ENCODE measurements around the gene SLC17A2. TPM values are rescaled to one million over a fixed set of nuclear protein-coding genes. Genes with fewer than 3 reads are reported as not detected.

Gene SLC17A2
- total and polyA plus RNA-seq, 2 of the 13 experiments (the other 11 are each of a cell fraction or from before 2014, with no cell fraction given): 11.2 to 32.4 TPM

DNA sequence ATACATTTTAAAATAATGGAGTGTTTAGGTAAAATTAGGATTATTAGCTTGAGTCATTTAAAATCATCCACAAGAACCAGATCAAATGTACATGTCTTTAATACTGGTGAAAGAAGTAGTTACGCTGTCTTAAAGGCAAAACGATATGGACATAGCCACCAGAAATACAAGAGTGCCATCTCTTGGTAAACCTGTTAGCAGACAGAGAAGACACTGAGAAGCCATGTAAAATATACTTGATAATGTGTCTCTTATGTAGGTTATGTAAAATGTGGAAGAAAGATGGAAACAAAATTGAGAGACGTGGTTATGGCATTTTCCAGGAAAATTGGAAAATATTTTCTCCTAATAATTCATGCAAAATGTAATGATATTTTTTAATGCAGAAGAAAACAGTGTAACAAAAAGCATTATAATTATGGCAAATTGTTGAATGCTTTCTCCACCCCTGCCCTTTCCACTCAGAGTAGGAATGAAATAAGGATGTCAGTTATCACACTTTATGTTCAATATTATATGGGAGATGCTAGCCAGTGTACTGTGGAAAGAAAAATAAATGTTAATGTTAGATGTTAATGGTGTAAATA is 12.2 kb upstream of the SLC17A2 start (continued):
- TF ChIP-seq, protein P1, sequence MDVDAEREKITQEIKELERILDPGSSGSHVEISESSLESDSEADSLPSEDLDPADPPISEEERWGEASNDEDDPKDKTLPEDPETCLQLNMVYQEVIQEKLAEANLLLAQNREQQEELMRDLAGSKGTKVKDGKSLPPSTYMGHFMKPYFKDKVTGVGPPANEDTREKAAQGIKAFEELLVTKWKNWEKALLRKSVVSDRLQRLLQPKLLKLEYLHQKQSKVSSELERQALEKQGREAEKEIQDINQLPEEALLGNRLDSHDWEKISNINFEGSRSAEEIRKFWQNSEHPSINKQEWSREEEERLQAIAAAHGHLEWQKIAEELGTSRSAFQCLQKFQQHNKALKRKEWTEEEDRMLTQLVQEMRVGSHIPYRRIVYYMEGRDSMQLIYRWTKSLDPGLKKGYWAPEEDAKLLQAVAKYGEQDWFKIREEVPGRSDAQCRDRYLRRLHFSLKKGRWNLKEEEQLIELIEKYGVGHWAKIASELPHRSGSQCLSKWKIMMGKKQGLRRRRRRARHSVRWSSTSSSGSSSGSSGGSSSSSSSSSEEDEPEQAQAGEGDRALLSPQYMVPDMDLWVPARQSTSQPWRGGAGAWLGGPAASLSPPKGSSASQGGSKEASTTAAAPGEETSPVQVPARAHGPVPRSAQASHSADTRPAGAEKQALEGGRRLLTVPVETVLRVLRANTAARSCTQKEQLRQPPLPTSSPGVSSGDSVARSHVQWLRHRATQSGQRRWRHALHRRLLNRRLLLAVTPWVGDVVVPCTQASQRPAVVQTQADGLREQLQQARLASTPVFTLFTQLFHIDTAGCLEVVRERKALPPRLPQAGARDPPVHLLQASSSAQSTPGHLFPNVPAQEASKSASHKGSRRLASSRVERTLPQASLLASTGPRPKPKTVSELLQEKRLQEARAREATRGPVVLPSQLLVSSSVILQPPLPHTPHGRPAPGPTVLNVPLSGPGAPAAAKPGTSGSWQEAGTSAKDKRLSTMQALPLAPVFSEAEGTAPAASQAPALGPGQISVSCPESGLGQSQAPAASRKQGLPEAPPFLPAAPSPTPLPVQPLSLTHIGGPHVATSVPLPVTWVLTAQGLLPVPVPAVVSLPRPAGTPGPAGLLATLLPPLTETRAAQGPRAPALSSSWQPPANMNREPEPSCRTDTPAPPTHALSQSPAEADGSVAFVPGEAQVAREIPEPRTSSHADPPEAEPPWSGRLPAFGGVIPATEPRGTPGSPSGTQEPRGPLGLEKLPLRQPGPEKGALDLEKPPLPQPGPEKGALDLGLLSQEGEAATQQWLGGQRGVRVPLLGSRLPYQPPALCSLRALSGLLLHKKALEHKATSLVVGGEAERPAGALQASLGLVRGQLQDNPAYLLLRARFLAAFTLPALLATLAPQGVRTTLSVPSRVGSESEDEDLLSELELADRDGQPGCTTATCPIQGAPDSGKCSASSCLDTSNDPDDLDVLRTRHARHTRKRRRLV (CRISPR knock-in tag; IDR thresholded peaks at IDR 0.05): no peak
- TF ChIP-seq FOXP1 (IDR thresholded peaks at IDR 0.05) (no peak), FOXP1 (CRISPR knock-in tag; IDR thresholded peaks at IDR 0.05) (no peak), ESRRA (CRISPR knock-in tag; IDR thresholded peaks at IDR 0.05; ENCODE audit: low read depth) (no peak), ZFP36L2 (CRISPR knock-in tag; IDR thresholded peaks at IDR 0.05) (no peak), ZNF772 (CRISPR knock-in tag; IDR thresholded peaks at IDR 0.05) (no peak), HOXA5 (CRISPR knock-in tag; IDR thresholded peaks at IDR 0.05) (no peak), ARNT (IDR thresholded peaks at IDR 0.05) (no peak), PPARG (CRISPR knock-in tag; conservative IDR thresholded peaks at IDR 0.05) (peak; percentile 57; the same call in 1 of the 2 replicates), KLF15 (CRISPR knock-in tag; IDR thresholded peaks at IDR 0.05; ENCODE audit: borderline replicate concordance) (no peak), ZZZ3 (CRISPR knock-in tag; IDR thresholded peaks at IDR 0.05; ENCODE audit: borderline replicate concordance) (no peak), ZNF709 (CRISPR knock-in tag; IDR thresholded peaks at IDR 0.05) (no peak), HDAC6 (IDR thresholded peaks at IDR 0.05; ENCODE audit: low read depth, low read length) (no peak)
- TF ChIP-seq, protein P2, sequence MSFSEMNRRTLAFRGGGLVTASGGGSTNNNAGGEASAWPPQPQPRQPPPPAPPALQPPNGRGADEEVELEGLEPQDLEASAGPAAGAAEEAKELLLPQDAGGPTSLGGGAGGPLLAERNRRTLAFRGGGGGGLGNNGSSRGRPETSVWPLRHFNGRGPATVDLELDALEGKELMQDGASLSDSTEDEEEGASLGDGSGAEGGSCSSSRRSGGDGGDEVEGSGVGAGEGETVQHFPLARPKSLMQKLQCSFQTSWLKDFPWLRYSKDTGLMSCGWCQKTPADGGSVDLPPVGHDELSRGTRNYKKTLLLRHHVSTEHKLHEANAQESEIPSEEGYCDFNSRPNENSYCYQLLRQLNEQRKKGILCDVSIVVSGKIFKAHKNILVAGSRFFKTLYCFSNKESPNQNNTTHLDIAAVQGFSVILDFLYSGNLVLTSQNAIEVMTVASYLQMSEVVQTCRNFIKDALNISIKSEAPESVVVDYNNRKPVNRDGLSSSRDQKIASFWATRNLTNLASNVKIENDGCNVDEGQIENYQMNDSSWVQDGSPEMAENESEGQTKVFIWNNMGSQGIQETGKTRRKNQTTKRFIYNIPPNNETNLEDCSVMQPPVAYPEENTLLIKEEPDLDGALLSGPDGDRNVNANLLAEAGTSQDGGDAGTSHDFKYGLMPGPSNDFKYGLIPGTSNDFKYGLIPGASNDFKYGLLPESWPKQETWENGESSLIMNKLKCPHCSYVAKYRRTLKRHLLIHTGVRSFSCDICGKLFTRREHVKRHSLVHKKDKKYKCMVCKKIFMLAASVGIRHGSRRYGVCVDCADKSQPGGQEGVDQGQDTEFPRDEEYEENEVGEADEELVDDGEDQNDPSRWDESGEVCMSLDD (CRISPR knock-in tag; IDR thresholded peaks at IDR 0.05; ENCODE audit: borderline replicate concordance): no peak
- TF ChIP-seq, protein P3, sequence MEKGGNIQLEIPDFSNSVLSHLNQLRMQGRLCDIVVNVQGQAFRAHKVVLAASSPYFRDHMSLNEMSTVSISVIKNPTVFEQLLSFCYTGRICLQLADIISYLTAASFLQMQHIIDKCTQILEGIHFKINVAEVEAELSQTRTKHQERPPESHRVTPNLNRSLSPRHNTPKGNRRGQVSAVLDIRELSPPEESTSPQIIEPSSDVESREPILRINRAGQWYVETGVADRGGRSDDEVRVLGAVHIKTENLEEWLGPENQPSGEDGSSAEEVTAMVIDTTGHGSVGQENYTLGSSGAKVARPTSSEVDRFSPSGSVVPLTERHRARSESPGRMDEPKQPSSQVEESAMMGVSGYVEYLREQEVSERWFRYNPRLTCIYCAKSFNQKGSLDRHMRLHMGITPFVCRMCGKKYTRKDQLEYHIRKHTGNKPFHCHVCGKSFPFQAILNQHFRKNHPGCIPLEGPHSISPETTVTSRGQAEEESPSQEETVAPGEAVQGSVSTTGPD (CRISPR knock-in tag; IDR thresholded peaks at IDR 0.05): no peak
- TF ChIP-seq, protein P4, sequence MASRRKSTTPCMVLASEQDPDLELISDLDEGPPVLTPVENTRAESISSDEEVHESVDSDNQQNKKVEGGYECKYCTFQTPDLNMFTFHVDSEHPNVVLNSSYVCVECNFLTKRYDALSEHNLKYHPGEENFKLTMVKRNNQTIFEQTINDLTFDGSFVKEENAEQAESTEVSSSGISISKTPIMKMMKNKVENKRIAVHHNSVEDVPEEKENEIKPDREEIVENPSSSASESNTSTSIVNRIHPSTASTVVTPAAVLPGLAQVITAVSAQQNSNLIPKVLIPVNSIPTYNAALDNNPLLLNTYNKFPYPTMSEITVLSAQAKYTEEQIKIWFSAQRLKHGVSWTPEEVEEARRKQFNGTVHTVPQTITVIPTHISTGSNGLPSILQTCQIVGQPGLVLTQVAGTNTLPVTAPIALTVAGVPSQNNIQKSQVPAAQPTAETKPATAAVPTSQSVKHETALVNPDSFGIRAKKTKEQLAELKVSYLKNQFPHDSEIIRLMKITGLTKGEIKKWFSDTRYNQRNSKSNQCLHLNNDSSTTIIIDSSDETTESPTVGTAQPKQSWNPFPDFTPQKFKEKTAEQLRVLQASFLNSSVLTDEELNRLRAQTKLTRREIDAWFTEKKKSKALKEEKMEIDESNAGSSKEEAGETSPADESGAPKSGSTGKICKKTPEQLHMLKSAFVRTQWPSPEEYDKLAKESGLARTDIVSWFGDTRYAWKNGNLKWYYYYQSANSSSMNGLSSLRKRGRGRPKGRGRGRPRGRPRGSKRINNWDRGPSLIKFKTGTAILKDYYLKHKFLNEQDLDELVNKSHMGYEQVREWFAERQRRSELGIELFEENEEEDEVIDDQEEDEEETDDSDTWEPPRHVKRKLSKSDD (CRISPR knock-in tag; IDR thresholded peaks at IDR 0.05; ENCODE audit: low read depth): no peak
- TF ChIP-seq, protein P5, sequence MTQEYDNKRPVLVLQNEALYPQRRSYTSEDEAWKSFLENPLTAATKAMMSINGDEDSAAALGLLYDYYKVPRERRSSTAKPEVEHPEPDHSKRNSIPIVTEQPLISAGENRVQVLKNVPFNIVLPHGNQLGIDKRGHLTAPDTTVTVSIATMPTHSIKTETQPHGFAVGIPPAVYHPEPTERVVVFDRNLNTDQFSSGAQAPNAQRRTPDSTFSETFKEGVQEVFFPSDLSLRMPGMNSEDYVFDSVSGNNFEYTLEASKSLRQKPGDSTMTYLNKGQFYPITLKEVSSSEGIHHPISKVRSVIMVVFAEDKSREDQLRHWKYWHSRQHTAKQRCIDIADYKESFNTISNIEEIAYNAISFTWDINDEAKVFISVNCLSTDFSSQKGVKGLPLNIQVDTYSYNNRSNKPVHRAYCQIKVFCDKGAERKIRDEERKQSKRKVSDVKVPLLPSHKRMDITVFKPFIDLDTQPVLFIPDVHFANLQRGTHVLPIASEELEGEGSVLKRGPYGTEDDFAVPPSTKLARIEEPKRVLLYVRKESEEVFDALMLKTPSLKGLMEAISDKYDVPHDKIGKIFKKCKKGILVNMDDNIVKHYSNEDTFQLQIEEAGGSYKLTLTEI (CRISPR knock-in tag; conservative IDR thresholded peaks at IDR 0.05): no peak
